ENCODE data around the gene TGFBR3.
A peak's percentile ranks its signal among the peaks of the same experiment; 100 is the strongest.

Gene TGFBR3

DNA sequence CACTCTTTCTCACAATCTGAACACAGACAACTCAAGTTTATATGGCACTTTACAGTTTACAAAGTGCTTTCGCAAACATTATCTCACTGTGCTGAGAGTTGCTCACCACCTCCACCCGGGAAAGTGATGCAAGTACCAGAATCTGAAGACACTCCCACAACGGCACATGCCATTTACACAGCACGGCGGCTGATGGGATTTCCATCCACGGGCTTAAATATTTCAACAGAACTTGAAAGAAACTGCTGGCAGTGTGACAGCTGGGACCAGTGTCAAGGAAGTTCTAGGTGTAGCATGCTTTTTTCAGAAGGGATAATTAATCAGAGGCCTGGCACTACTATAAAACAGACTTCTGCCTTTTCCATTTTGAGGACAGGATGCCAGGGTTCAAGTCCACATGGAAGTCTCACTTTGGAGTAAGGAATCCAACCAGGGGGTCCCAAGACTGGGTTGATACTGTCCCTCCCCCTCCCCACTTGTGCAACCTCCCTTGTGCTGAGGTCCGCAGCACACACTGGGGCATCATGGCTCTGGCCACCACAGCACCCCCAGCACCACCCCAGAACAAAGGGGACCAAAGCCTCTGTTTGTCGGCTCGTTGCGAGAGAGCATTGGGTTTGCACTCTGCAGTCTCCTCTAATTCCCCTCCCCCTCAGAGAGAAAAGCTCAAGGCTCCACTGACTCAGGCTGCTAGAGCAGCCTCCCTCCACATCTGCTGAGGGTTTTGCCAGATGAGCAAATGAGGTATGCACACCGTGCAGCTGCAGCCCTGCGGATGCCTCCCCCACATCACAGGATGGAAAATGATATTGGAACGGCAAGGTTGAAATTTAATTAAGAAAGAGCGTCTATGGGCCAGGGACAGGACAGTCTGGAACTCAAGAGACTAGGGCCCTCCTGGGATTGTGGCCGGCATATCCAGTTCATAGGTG, 154.9 kb downstream of the TGFBR3 start:
- DNase-seq (ENCODE audit: low spot score): no peak
- H3K4me3 ChIP-seq (ENCODE audit: severe bottlenecking): no peak overlapping the region

DNA sequence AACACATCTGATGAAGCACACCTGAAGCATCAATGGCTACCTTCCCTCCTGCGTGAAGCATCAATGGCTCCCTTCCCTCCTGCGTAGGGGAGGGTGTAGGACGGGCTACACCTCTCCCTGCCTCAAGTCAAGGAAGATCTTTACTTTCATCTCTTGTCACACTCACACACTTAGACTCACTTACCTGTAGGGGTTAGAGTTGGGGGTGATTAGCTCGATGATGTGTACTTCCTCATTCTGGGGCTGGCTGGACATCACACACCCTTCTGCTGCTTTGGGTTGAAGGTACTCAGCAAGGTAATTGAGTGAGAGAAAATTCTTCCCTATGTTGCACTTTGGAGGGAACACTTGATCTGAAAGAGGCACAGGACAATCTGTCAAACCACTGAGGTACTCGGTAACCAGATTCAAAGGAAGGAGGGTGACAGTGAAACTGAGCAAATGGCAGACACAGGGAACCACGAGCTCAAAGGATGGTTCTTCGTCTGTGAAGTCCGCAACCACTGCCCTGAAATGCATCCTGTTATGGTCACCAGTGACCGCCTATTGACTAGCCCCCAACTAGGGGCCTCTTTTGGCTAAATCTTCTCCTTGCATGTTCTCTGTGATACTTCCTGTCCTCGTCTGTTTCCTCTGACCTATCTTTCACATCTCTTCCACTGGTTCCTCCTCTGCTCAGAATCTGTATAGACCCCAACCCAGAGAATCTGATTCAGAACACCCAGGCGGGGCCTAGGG, 156.2 kb downstream of the TGFBR3 start:
- DNase-seq (ENCODE audit: low spot score) (no peak), ATAC-seq (ENCODE audit: low read depth) (no peak)
- no peaks in the 10 kb centered on the region for H3K36me3 ChIP-seq (ENCODE audit: low read depth)
- H3K9me3 ChIP-seq (ENCODE audit: severe bottlenecking): no peaks in the 10 kb centered on the region
- TF ChIP-seq, protein P1, sequence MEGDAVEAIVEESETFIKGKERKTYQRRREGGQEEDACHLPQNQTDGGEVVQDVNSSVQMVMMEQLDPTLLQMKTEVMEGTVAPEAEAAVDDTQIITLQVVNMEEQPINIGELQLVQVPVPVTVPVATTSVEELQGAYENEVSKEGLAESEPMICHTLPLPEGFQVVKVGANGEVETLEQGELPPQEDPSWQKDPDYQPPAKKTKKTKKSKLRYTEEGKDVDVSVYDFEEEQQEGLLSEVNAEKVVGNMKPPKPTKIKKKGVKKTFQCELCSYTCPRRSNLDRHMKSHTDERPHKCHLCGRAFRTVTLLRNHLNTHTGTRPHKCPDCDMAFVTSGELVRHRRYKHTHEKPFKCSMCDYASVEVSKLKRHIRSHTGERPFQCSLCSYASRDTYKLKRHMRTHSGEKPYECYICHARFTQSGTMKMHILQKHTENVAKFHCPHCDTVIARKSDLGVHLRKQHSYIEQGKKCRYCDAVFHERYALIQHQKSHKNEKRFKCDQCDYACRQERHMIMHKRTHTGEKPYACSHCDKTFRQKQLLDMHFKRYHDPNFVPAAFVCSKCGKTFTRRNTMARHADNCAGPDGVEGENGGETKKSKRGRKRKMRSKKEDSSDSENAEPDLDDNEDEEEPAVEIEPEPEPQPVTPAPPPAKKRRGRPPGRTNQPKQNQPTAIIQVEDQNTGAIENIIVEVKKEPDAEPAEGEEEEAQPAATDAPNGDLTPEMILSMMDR (IDR thresholded peaks at IDR 0.05; ENCODE audit: poor library complexity, severe bottlenecking): no peak
- H3K27ac ChIP-seq (ENCODE audit: poor library complexity, severe bottlenecking): no peak overlapping the region
- peaks cover 25% of the 10 kb centered on the region for H3K4me1 ChIP-seq (ENCODE audit: insufficient read depth, poor library complexity, severe bottlenecking)
- no peak overlapping the region for H3K4me3 ChIP-seq (ENCODE audit: severe bottlenecking)
- no peaks in the 10 kb centered on the region for H3K27me3 ChIP-seq (ENCODE audit: insufficient read depth, poor library complexity, severe bottlenecking)

More for the DNA sequence above, 154.9 kb downstream of the TGFBR3 start:
- no peaks in the 10 kb centered on the region for H3K27me3 ChIP-seq (ENCODE audit: insufficient read depth, poor library complexity, severe bottlenecking)
- no peaks in the 10 kb centered on the region for H3K36me3 ChIP-seq (ENCODE audit: low read depth)
- ATAC-seq (ENCODE audit: low read depth): peak; percentile 57; the same call in 1 of the 3 replicates
- H3K4me1 ChIP-seq (ENCODE audit: insufficient read depth, poor library complexity, severe bottlenecking): peaks cover 25% of the 10 kb centered on the region
- no peaks in the 10 kb centered on the region for H3K9me3 ChIP-seq (ENCODE audit: severe bottlenecking)
- TF ChIP-seq, protein P1 (IDR thresholded peaks at IDR 0.05; ENCODE audit: poor library complexity, severe bottlenecking): no peak
- no peak overlapping the region for H3K27ac ChIP-seq (ENCODE audit: poor library complexity, severe bottlenecking)

DNA sequence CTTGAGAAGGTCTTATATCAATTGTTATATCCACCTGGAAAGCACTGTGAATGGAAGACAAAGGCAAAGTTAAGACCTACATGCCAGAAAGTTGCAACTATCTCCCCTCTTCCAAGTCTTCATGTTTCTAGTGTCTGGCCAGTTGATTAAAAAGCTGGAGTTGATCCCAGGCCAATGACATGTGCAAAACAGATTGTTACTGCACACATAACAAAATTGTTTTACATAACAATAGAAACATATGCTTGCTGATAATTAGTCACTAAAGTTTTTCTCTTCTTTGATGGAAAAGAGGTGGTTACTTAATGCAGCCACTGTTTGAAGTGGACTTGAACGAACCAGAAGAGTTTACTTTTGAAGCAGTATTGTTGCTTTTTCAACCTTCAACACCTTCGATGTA, 158.2 kb downstream of the TGFBR3 start:
- ATAC-seq (ENCODE audit: low read depth) (no peak), DNase-seq (ENCODE audit: low spot score) (no peak)
- H3K4me1 ChIP-seq (ENCODE audit: insufficient read depth, poor library complexity, severe bottlenecking): peaks cover 23% of the 10 kb centered on the region
- no peaks in the 10 kb centered on the region for H3K9me3 ChIP-seq (ENCODE audit: severe bottlenecking)
- no peaks in the 10 kb centered on the region for H3K36me3 ChIP-seq (ENCODE audit: low read depth)
- H3K27me3 ChIP-seq (ENCODE audit: insufficient read depth, poor library complexity, severe bottlenecking): no peaks in the 10 kb centered on the region
- no peak overlapping the region for H3K27ac ChIP-seq (ENCODE audit: poor library complexity, severe bottlenecking)
- no peak overlapping the region for H3K4me3 ChIP-seq (ENCODE audit: severe bottlenecking)
- TF ChIP-seq, protein P1 (IDR thresholded peaks at IDR 0.05; ENCODE audit: poor library complexity, severe bottlenecking): no peak

DNA sequence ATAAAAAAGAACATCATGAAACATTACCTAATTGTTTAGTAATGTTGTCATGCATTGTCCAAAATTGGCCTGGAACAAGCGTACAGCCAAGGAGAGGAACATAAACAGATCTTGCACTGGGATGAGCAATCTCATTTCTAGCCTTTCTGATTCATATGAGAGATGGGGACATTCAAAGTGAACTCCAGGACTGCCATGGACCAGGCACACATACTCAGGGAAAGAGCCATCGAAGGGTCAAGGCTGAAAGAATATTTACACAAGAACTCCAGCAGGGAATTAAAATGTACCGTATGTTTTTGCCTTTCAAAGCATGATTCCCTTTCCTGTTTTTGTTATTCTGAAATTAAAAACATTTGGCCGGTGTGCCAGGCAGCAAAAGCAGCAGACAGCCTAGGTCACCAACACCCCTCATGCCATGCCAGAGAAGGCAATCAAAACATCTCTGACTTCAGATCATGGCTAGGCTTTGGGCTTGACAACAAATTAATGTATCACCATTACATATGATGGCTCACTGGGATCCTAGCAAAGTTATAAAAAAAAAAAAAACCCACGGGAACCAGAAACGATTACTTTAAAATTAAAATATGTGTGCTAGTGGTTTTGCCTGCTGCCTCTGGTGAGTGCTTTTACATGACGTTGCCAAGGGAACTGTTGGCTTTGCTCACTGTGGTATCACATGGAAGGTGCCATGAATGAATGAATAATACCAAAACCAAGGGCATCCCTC, 159.8 kb downstream of the TGFBR3 start:
- Histone ChIP-seq H3K4me1 (ENCODE audit: insufficient read depth, poor library complexity, severe bottlenecking) (peaks cover 7% of the 10 kb centered on the region), H3K36me3 (ENCODE audit: low read depth) (no peaks in the 10 kb centered on the region), H3K4me3 (ENCODE audit: severe bottlenecking) (no peak overlapping the region), H3K9me3 (ENCODE audit: severe bottlenecking) (no peaks in the 10 kb centered on the region), H3K27me3 (ENCODE audit: insufficient read depth, poor library complexity, severe bottlenecking) (no peaks in the 10 kb centered on the region), H3K27ac (ENCODE audit: poor library complexity, severe bottlenecking) (no peak overlapping the region)
- DNase-seq (ENCODE audit: low spot score) (no peak), ATAC-seq (ENCODE audit: low read depth) (peak; percentile 44; the same call in 2 of the 3 replicates)
- TF ChIP-seq, protein P1 (IDR thresholded peaks at IDR 0.05; ENCODE audit: poor library complexity, severe bottlenecking): no peak
